SU-DHL-6 (cell line): Measurements from ENCODE around the gene GPATCH8.
A peak's percentile ranks its signal among the peaks of the same experiment; 100 is the strongest.

Experiments used
- H2AFZ ChIP-seq: fragments of 200-600 bp; sonication (generic); 2 replicates; pipeline ENCODE4 v1.6.1; 2014; ENCODE audit warnings: low read depth, mild to moderate bottlenecking, moderate library complexity, mixed read lengths, antibody characterized with exemption, low read length; ENCODE audit not compliant: severe bottlenecking
- H3F3A ChIP-seq: fragments of 200-600 bp; shearing (Covaris generic); 2 replicates; pipeline ENCODE4 v1.6.0; 2016; ENCODE audit warnings: antibody characterized with exemption, mild to moderate bottlenecking; ENCODE audit not compliant: insufficient read depth
- H3K27ac ChIP-seq: fragments of 200-600 bp; sonication (generic); 2 replicates; pipeline ENCODE4 v1.5.1; 2016; ENCODE audit warnings: low read depth, mild to moderate bottlenecking, low read length, moderate library complexity, mixed read lengths
- H3K27me3 ChIP-seq: fragments of 200-600 bp; sonication (generic), shearing (Covaris generic); 2 replicates; pipeline ENCODE4 v1.6.0; 2014; ENCODE audit warnings: mild to moderate bottlenecking, low read length
- H3K36me3 ChIP-seq: fragments of 200-600 bp; sonication (generic); 2 replicates; pipeline ENCODE4 v1.6.1; 2014; ENCODE audit warnings: mild to moderate bottlenecking, low read length, mixed read lengths
- H3K4me2 ChIP-seq: fragments of 300-600, 200-600 bp; shearing (Covaris generic), sonication (generic); 2 replicates; pipeline ENCODE4 v1.6.0; 2014; ENCODE audit warnings: low read length, low read depth, mild to moderate bottlenecking; ENCODE audit not compliant: poor library complexity, severe bottlenecking
- H3K4me3 ChIP-seq: fragments of 200-600 bp; sonication (generic); 2 replicates; pipeline ENCODE4 v1.5.1; 2014; ENCODE audit warnings: antibody characterized with exemption, low read length, mild to moderate bottlenecking, mixed read lengths; ENCODE audit not compliant: insufficient read depth, poor library complexity, severe bottlenecking
- H3K79me2 ChIP-seq: fragments of 200-600 bp; sonication (generic); 2 replicates; pipeline ENCODE4 v1.6.1; 2014; ENCODE audit warnings: mild to moderate bottlenecking, low read length, moderate library complexity; ENCODE audit not compliant: insufficient read depth
- H3K9ac ChIP-seq: fragments of 200-600 bp; sonication (generic); 2 replicates; pipeline ENCODE4 v1.7.0; 2014; ENCODE audit warnings: mild to moderate bottlenecking, low read length
- H3K9me2 ChIP-seq: fragments of 200-600 bp; sonication (generic); replicated peaks from 2 replicates; pipeline ENCODE4 v1.6.1; 2014; ENCODE audit warnings: low read length; ENCODE audit not compliant: insufficient read depth
- H3K9me3 ChIP-seq: fragments of 200-600 bp; sonication (generic); 2 replicates; pipeline ENCODE4 v1.6.1; 2014; ENCODE audit warnings: low read length, mixed read lengths; ENCODE audit not compliant: insufficient read depth
- H4K20me1 ChIP-seq: fragments of 200-600 bp; sonication (generic); 2 replicates; pipeline ENCODE4 v1.6.1; 2014; ENCODE audit warnings: low read depth, mild to moderate bottlenecking, antibody characterized with exemption, low read length, moderate library complexity, mixed read lengths
- CTCF ChIP-seq: fragments of 200-600 bp; sonication (generic); IDR thresholded peaks from one replicate; pipeline ENCODE4 v1.5.1; 2017; ENCODE audit warnings: antibody characterized with exemption, mild to moderate bottlenecking, low read length, moderate library complexity; ENCODE audit not compliant: insufficient read depth, poor library complexity, severe bottlenecking
- EZH2phosphoT487 ChIP-seq: fragments of 200-600 bp; sonication (generic), shearing (Covaris generic); conservative IDR thresholded peaks from 2 replicates; pipeline ENCODE4 v1.6.1; 2018; ENCODE audit warnings: mild to moderate bottlenecking, antibody characterized with exemption, low read length, moderate library complexity, mixed read lengths

GPATCH8 gene

DNA sequence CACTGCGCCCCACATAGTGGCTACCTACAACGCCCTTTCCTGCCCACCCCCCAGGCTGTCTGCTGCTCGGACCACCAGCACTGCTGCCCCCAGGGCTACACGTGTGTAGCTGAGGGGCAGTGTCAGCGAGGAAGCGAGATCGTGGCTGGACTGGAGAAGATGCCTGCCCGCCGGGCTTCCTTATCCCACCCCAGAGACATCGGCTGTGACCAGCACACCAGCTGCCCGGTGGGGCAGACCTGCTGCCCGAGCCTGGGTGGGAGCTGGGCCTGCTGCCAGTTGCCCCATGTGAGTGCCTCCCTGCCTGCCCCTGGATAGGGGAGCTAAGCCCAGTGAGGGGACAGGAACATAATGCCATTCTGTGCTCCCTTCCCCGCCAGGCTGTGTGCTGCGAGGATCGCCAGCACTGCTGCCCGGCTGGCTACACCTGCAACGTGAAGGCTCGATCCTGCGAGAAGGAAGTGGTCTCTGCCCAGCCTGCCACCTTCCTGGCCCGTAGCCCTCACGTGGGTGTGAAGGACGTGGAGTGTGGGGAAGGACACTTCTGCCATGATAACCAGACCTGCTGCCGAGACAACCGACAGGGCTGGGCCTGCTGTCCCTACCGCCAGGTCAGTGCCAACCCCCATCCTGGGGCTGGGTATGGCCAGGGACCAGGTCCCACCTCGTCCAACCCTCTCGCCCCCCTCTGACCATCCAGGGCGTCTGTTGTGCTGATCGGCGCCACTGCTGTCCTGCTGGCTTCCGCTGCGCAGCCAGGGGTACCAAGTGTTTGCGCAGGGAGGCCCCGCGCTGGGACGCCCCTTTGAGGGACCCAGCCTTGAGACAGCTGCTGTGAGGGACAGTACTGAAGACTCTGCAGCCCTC is 151.0 kb downstream of the GPATCH8 start:
- Histone ChIP-seq H4K20me1 (no peaks in the 10 kb centered on the region), H3K27me3 (no peaks in the 10 kb centered on the region)
- no peak for TF ChIP-seq CTCF
- TF ChIP-seq EZH2phosphoT487, result no peak

DNA sequence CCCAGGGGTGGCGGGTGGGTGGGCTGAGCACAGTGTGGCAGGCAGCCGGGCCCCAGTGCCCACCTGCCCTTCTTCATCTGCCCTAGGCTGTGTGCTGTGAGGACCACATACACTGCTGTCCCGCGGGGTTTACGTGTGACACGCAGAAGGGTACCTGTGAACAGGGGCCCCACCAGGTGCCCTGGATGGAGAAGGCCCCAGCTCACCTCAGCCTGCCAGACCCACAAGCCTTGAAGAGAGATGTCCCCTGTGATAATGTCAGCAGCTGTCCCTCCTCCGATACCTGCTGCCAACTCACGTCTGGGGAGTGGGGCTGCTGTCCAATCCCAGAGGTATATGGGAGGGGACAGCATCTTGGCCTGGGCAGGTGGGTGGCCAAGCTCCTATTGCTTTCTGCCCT is 151.7 kb downstream of the GPATCH8 start:
- no peaks in the 10 kb centered on the region; the same call in 1 of the 2 replicates for H3K79me2 ChIP-seq
- TF ChIP-seq CTCF (no peak), EZH2phosphoT487 (no peak)
- no peak overlapping the region for H3K4me2 ChIP-seq
- H3F3A ChIP-seq, result peaks cover 36% of the 10 kb centered on the region
- no peak overlapping the region for H3K4me3 ChIP-seq
- no peaks in the 10 kb centered on the region for H3K27me3 ChIP-seq
- H3K9me2 ChIP-seq, result no peaks in the 10 kb centered on the region
- no peaks in the 10 kb centered on the region for H4K20me1 ChIP-seq
- H3K9ac ChIP-seq, result no peak overlapping the region
- H3K36me3 ChIP-seq, result no peaks in the 10 kb centered on the region
- H3K9me3 ChIP-seq, result no peaks in the 10 kb centered on the region
- H2AFZ ChIP-seq, result no peak overlapping the region
- H3K27ac ChIP-seq, result no peak overlapping the region

More for the DNA sequence above, 151.0 kb downstream of the GPATCH8 start:
- Histone ChIP-seq H3K9ac (no peak overlapping the region), H3K9me3 (no peaks in the 10 kb centered on the region), H3K27ac (no peak overlapping the region), H3K4me2 (no peak overlapping the region), H3F3A (peaks cover 29% of the 10 kb centered on the region), H3K4me3 (no peak overlapping the region), H3K79me2 (no peaks in the 10 kb centered on the region; the same call in 1 of the 2 replicates), H2AFZ (no peak overlapping the region), H3K9me2 (no peaks in the 10 kb centered on the region), H3K36me3 (no peaks in the 10 kb centered on the region)

- TF ChIP-seq EZH2phosphoT487 (no peak), CTCF (peak; percentile 77)
- H3K9ac ChIP-seq, result no peak overlapping the region
- H2AFZ ChIP-seq, result no peak overlapping the region
Observed at GRCh38 chr17:44350733-44351226, 152.4 kb downstream of the GPATCH8 start.

More at GRCh38 chr17:44350733-44351226, 152.4 kb downstream of the GPATCH8 start:
- H3K4me3 ChIP-seq, result no peak overlapping the region
- H3K9me2 ChIP-seq, result no peaks in the 10 kb centered on the region
- no peaks in the 10 kb centered on the region for H3K27me3 ChIP-seq
- no peaks in the 10 kb centered on the region for H4K20me1 ChIP-seq
- no peak overlapping the region for H3K4me2 ChIP-seq
- no peaks in the 10 kb centered on the region for H3K9me3 ChIP-seq
- peak overlapping the region; percentile 45 for H3K27ac ChIP-seq
- peaks cover 4% of the 10 kb centered on the region; the same call in 1 of the 2 replicates for H3K79me2 ChIP-seq
- H3F3A ChIP-seq, result peaks cover 43% of the 10 kb centered on the region
- no peaks in the 10 kb centered on the region for H3K36me3 ChIP-seq
